HTERT RPE-1 (cell line): ENCODE results near the gene TUBA3E.
"Not testable (repeated sequence)": the region's sequence is repeated elsewhere in the genome, so short reads cannot be mapped to it uniquely, and the experiment has no call there.

Experiments
- in situ Hi-C: fragments of 300-500 bp; cut with MboI; formaldehyde crosslinking; loops from 4 replicates; pipeline ENCODE4 v1.14.3; 2020; ENCODE audit warnings: low sequenced_read_pairs

Gene TUBA3E

GRCh38 chr2:130165293-130166016 is 32.8 kb downstream of the TUBA3E start:
- in situ Hi-C loops, result no loop called here

- in situ Hi-C loops, result no loop called here
Measured at GRCh38 chr2:130162968-130163367, 35.3 kb downstream of the TUBA3E start.

- in situ Hi-C loops, result not testable (repeated sequence)
Measured at GRCh38 chr2:130162486-130162885, 35.8 kb downstream of the TUBA3E start.

- in situ Hi-C loops, result not testable (repeated sequence)
Measured at GRCh38 chr2:130160838-130161705, 37.2 kb downstream of the TUBA3E start.

GRCh38 chr2:130160131-130160530 is 38.1 kb downstream of the TUBA3E start:
- in situ Hi-C loops, result no loop called here

- in situ Hi-C loops, result not testable (repeated sequence)
Measured at GRCh38 chr2:130159376-130159775, 38.9 kb downstream of the TUBA3E start.

GRCh38 chr2:130158631-130159030 is 39.6 kb downstream of the TUBA3E start:
- in situ Hi-C loops, result no loop called here

GRCh38 chr2:130157825-130158514 is 40.3 kb downstream of the TUBA3E start:
- in situ Hi-C loops, result not testable (repeated sequence)

GRCh38 chr2:130157354-130157753 is 40.9 kb downstream of the TUBA3E start:
- in situ Hi-C loops, result not testable (repeated sequence)

GRCh38 chr2:130156624-130157004 is 41.6 kb downstream of the TUBA3E start:
- in situ Hi-C loops, result no loop called here

GRCh38 chr2:130155956-130156623 is 42.1 kb downstream of the TUBA3E start:
- in situ Hi-C loops, result not testable (repeated sequence)

- in situ Hi-C loops, result no loop called here
Measured at GRCh38 chr2:130154773-130155765, 43.2 kb downstream of the TUBA3E start.

- in situ Hi-C loops, result not testable (repeated sequence)
Measured at GRCh38 chr2:130154423-130154770, 43.8 kb downstream of the TUBA3E start.

GRCh38 chr2:130153721-130154422 is 44.4 kb downstream of the TUBA3E start:
- in situ Hi-C loops, result not testable (repeated sequence)

GRCh38 chr2:130152816-130153595 is 45.2 kb downstream of the TUBA3E start:
- in situ Hi-C loops, result no loop called here

- in situ Hi-C loops, result not testable (repeated sequence)
Measured at GRCh38 chr2:130152136-130152815, 46.0 kb downstream of the TUBA3E start.

- in situ Hi-C loops, result not testable (repeated sequence)
Measured at GRCh38 chr2:130151145-130151512, 47.1 kb downstream of the TUBA3E start.
